Neural cell (in vitro differentiated cells): ENCODE results near the gene CCNK. TPM values are rescaled to one million over a fixed set of nuclear protein-coding genes. Genes with fewer than 3 reads are reported as not detected.

ENCODE experiments used
- H2AFZ ChIP-seq: fragments of 200-600, 300-800 bp; sonication (generic), shearing (Covaris generic); 2 replicates; pipeline ENCODE4 v1.6.0; 2014; ENCODE audit warnings: low read depth, mild to moderate bottlenecking, antibody characterized with exemption, low read length, moderate library complexity
- H3F3A ChIP-seq: fragments of 200-600 bp; shearing (Covaris generic); 2 replicates; pipeline ENCODE4 v1.6.1; 2016; ENCODE audit warnings: mild to moderate bottlenecking, moderate library complexity, mixed read lengths, antibody characterized with exemption, low read length; ENCODE audit not compliant: insufficient read depth, poor library complexity, severe bottlenecking
- H3K27ac ChIP-seq: fragments of 200-600, 300-800 bp; sonication (generic), shearing (Covaris generic); 2 replicates; pipeline ENCODE4 v1.5.1; 2014; ENCODE audit warnings: mild to moderate bottlenecking, low read length, moderate library complexity
- H3K27me3 ChIP-seq: fragments of 300-800, 200-600 bp; sonication (generic), shearing (Covaris generic); 2 replicates; pipeline ENCODE4 v1.6.0; 2014; ENCODE audit warnings: mild to moderate bottlenecking, low read depth, low read length, moderate library complexity; ENCODE audit not compliant: insufficient read depth
- H3K36me3 ChIP-seq: fragments of 300-800, 200-600 bp; sonication (generic), shearing (Covaris generic); 2 replicates; pipeline ENCODE4 v1.5.1; 2014; ENCODE audit warnings: mild to moderate bottlenecking, antibody characterized with exemption, low read length, moderate library complexity; ENCODE audit not compliant: insufficient read depth
- H3K4me2 ChIP-seq: fragments of 300-800, 200-600 bp; sonication (generic), shearing (Covaris generic); 2 replicates; pipeline ENCODE4 v1.6.0; 2014; ENCODE audit warnings: mild to moderate bottlenecking, low read length
- H3K4me3 ChIP-seq: fragments of 300-800, 200-600 bp; sonication (generic), shearing (Covaris generic); 2 replicates; pipeline ENCODE4 v1.5.1; 2014; ENCODE audit warnings: mild to moderate bottlenecking, low read length, moderate library complexity
- H3K79me2 ChIP-seq: fragments of 200-600 bp; shearing (Covaris generic); replicated peaks from 2 replicates; pipeline ENCODE4 v1.6.0; 2014; ENCODE audit warnings: mild to moderate bottlenecking, low read length, moderate library complexity; ENCODE audit not compliant: insufficient read depth
- H3K9ac ChIP-seq: fragments of 300-800, 200-600 bp; sonication (generic), shearing (Covaris generic); 2 replicates; pipeline ENCODE4 v1.6.1; 2016; ENCODE audit warnings: mild to moderate bottlenecking, low read length, mixed read lengths
- H3K9me2 ChIP-seq: fragments of 200-600 bp; shearing (Covaris generic); 2 replicates; pipeline ENCODE4 v1.6.1; 2016; ENCODE audit warnings: mild to moderate bottlenecking, low read length, mixed read lengths; ENCODE audit not compliant: insufficient read depth
- H3K9me3 ChIP-seq: fragments of 200-600, 300-800 bp; sonication (generic), shearing (Covaris generic); 2 replicates; pipeline ENCODE4 v1.6.1; 2016; ENCODE audit warnings: mild to moderate bottlenecking, mixed run types, low read length, moderate library complexity, mixed read lengths
- H4K20me1 ChIP-seq: fragments of 200-600 bp; shearing (Covaris generic); 2 replicates; pipeline ENCODE4 v1.6.1; 2016; ENCODE audit warnings: mild to moderate bottlenecking, mixed run types; ENCODE audit not compliant: insufficient read depth
- CTCF ChIP-seq: fragments of 450-650 bp; IDR thresholded peaks from 2 replicates; pipeline ENCODE4 v1.5.1; 2014; ENCODE audit warnings: antibody characterized with exemption, mild to moderate bottlenecking, moderate library complexity; ENCODE audit not compliant: poor library complexity, severe bottlenecking
- EP300 ChIP-seq: fragments of 450-650 bp; conservative IDR thresholded peaks from 2 replicates; pipeline ENCODE4 v1.6.1; 2014; ENCODE audit warnings: antibody characterized with exemption, mild to moderate bottlenecking, moderate library complexity; ENCODE audit not compliant: poor library complexity, severe bottlenecking
- EZH2 ChIP-seq: fragments of 200-600, 300-800 bp; shearing (Covaris generic), sonication (generic); IDR thresholded peaks from 2 replicates; pipeline ENCODE4 v1.6.1; 2014; ENCODE audit warnings: antibody characterized with exemption, low read length, borderline replicate concordance, mild to moderate bottlenecking; ENCODE audit not compliant: insufficient read depth, poor library complexity, severe bottlenecking
- MXI1 ChIP-seq: fragments of 450-650 bp; conservative IDR thresholded peaks from 2 replicates; pipeline ENCODE4 v1.6.1; 2014; ENCODE audit warnings: antibody characterized with exemption, mild to moderate bottlenecking; ENCODE audit not compliant: poor library complexity, severe bottlenecking
- POLR2AphosphoS5 ChIP-seq: IDR thresholded peaks from 2 replicates; pipeline ENCODE4 v1.6.1; 2012
- RAD21 ChIP-seq: fragments of 450-650 bp; conservative IDR thresholded peaks from 2 replicates; pipeline ENCODE4 v1.6.1; 2014; ENCODE audit warnings: antibody characterized with exemption, mild to moderate bottlenecking, moderate library complexity
- REST ChIP-seq: IDR thresholded peaks from 2 replicates; pipeline ENCODE4 v1.6.1; 2012; ENCODE audit warnings: borderline replicate concordance
- SMC3 ChIP-seq: fragments of 450-650 bp; conservative IDR thresholded peaks from 2 replicates; pipeline ENCODE4 v1.6.1; 2014; ENCODE audit warnings: antibody characterized with exemption, mild to moderate bottlenecking, moderate library complexity; ENCODE audit not compliant: poor library complexity
- TAF1 ChIP-seq: IDR thresholded peaks from 2 replicates; pipeline ENCODE4 v1.6.1; 2012; ENCODE audit warnings: low read depth
- polyA plus RNA-seq: library from polyadenylated mRNA; depleted of rRNA; stranded (reverse); fragments of >200 nt; gene quantifications from 2 replicates; pipeline ENCODE4 v1.2.3, GENCODE V29; 2014

Gene CCNK
- polyA plus RNA-seq, 1 donor from 2014 or later = 11.2 TPM

GRCh38 chr14:99475179-99475578 lies 6.0 kb upstream of the CCNK start:
- Histone ChIP-seq H3K79me2 (peaks cover 64% of the 10 kb centered on the region), H3F3A (no peaks in the 10 kb centered on the region), H3K27me3 (no peaks in the 10 kb centered on the region), H2AFZ (no peak overlapping the region), H3K27ac (no peak overlapping the region), H3K9ac (no peak overlapping the region), H4K20me1 (no peaks in the 10 kb centered on the region), H3K4me2 (no peak overlapping the region), H3K9me2 (no peaks in the 10 kb centered on the region), H3K36me3 (no peaks in the 10 kb centered on the region), H3K4me3 (no peak overlapping the region), H3K9me3 (no peaks in the 10 kb centered on the region)
- TF ChIP-seq CTCF (no peak), REST (no peak), TAF1 (no peak), MXI1 (no peak), SMC3 (no peak), EZH2 (no peak), RAD21 (no peak), EP300 (no peak), POLR2AphosphoS5 (no peak)

- H3K9me3 ChIP-seq = no peaks in the 10 kb centered on the region
- no peaks in the 10 kb centered on the region for H3F3A ChIP-seq
- no peak overlapping the region for H3K4me2 ChIP-seq
- H2AFZ ChIP-seq = no peak overlapping the region
- no peaks in the 10 kb centered on the region for H3K27me3 ChIP-seq
- peaks cover 62% of the 10 kb centered on the region for H3K79me2 ChIP-seq
- no peaks in the 10 kb centered on the region for H4K20me1 ChIP-seq
- H3K27ac ChIP-seq = no peak overlapping the region
- no peak overlapping the region for H3K4me3 ChIP-seq
- no peaks in the 10 kb centered on the region for H3K36me3 ChIP-seq
- no peak overlapping the region for H3K9ac ChIP-seq
- H3K9me2 ChIP-seq = no peaks in the 10 kb centered on the region
- TF ChIP-seq CTCF = no peak
- no peak for TF ChIP-seq MXI1
- no peak for TF ChIP-seq REST
Measured at GRCh38 chr14:99475660-99476059, 5.5 kb upstream of the CCNK start.
